Adrenal gland (tissue), 12 donors: ENCODE results near the gene TAAR8. TPM values are rescaled to one million over a fixed set of nuclear protein-coding genes. Genes with fewer than 3 reads are reported as not detected.

Experiments used
- DNase-seq, 7 donors: peaks; one replicate each; pipeline ENCODE4 v3.0.0-alpha.2; 2019 to 2020
- H3K27ac ChIP-seq, 5 donors: fragments of 200-600 bp; sonication (generic) in 4 of 5; 1 replicate in 3 of 5; 2 replicates in 2 of 5; pipeline versions ENCODE4 v1.5.1 to v1.8.0; 2016 to 2020; ENCODE audit warnings: mild to moderate bottlenecking in 1 of 5
- H3K27me3 ChIP-seq: fragments of 200-600 bp; 2 replicates; pipeline ENCODE4 v1.8.0; 2021
- H3K36me3 ChIP-seq, 2 donors: fragments of 200-600 bp; replicated peaks in 1 of 2; 1 replicate in 1 of 2; 2 replicates in 1 of 2; pipeline versions ENCODE4 v1.5.1 to v1.8.0; 2018 to 2022
- H3K4me1 ChIP-seq, 2 donors: fragments of 200-600 bp; replicated peaks in 1 of 2; 1 replicate in 1 of 2; 2 replicates in 1 of 2; pipeline versions ENCODE4 v1.5.1 to v1.8.0; 2018 to 2021
- H3K4me3 ChIP-seq, 4 donors: fragments of 200-600 bp; sonication (generic) in 3 of 4; one replicate each; pipeline ENCODE4 v1.5.1; 2016 to 2018
- H3K9me3 ChIP-seq, 3 donors: fragments of 200-600 bp; sonication (generic) in 1 of 3; replicated peaks in 1 of 3; 1 replicate in 2 of 3; 2 replicates in 1 of 3; pipeline versions ENCODE4 v1.5.1 to v1.8.0; 2016 to 2021
- CTCF ChIP-seq, 6 experiments: fragments of 450-650 bp in 4 of 6; fragments of 200-600 bp in 2 of 6; sonication (generic) in 1 of 6; IDR thresholded peaks; 1 replicate in 5 of 6; 2 replicates in 1 of 6; pipeline versions ENCODE4 v1.5.1 to v1.8.0; 2016 to 2021; ENCODE audit warnings: antibody characterized with exemption in 6 of 6, mild to moderate bottlenecking in 2 of 6, moderate library complexity in 1 of 6
- POLR2A ChIP-seq, 2 donors: fragments of 450-650 bp; IDR thresholded peaks; one replicate each; pipeline ENCODE4 v1.6.1; 2017; ENCODE audit warnings: antibody characterized with exemption in 2 of 2, mild to moderate bottlenecking in 2 of 2, moderate library complexity in 1 of 2
- WGBS, 4 donors: extraction: QIAGEN DNeasy Blood & Tissue Kit in 2 of 4; methylation state at CpG; one replicate each; pipeline versions ENCODE4 v1.1.5 to v1.1.7; 2013 to 2017; 5-methylcytosine and 5-hydroxymethylcytosine counted together
- intact Hi-C, 2 donors: fragments of 100-400 bp; cut with DNase I; formaldehyde crosslinking; loops; one replicate each; pipeline versions ENCODE4 v1.14.1 to v1.15.0; 2022 to 2023
- polyA plus RNA-seq, 3 donors: library from polyadenylated mRNA; stranded (reverse); fragments of 200-250 nt in 2 of 3; fragments of 350-450 nt in 1 of 3; fragmentation: Illumina TruSeq in 1 of 3; extraction: RNeasy Lipid Tissue Mini Kit (QIAGEN cat#74804) in 1 of 3; gene quantifications; one replicate each; pipeline ENCODE4 v1.2.3, GENCODE V29; 2013 to 2014
- total RNA-seq, 9 donors: library from RNA; depleted of rRNA in 4 of 9; stranded (reverse); fragments of >200 nt in 4 of 9; fragments of 120-200 nt in 1 of 9; fragmentation: NEBNext Ultra II Directional in 1 of 9; extraction: Animal tissue kit (Norgen Biotek cat#: 25700) in 1 of 9; gene quantifications; one replicate each; pipeline versions ENCODE4 v1.1.0 to v1.2.4, GENCODE V29; 2013 to 2023
- donor health status: healthy with polysubstance abuse.
- donor health status: Bipolar disorder and iron deficiency.
- donor health status: DM: yes; HTN: yes; CAD: no.
- donor health status: DM: no; HTN: no; CAD: no.
- donor health status: DM: no; HTN: no; CAD: no.
- donor health status: DM: yes; HTN: yes; CAD: no.

Gene TAAR8
- total and polyA plus RNA-seq, 12 donors: not detected

DNA sequence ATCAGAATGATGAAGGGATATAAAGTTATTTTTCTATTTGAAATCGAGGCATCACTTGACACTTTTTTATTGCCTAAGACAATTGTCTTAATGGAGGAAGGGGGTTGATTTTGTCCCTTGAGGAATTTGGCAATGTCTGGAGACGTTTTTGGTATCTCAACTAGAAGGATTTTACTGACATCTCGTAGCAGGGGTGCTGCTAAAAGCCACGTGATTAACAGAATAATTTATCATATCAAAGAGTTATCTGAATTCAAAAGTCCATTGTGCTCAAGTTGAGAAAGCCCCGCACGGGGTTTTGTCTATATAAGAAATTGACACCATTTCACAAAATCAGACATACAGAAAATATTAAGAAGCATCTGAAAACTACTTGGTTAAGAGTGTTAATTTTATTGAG is 16.1 kb downstream of the TAAR8 start:
- 52 to 58% (median 55%) methylated on average over 6 of the region's 6 CpGs for WGBS, 4 donors
- no peaks in the 10 kb centered on the region for H3K36me3 ChIP-seq
- no peak for DNase-seq
- H3K4me3 ChIP-seq: no peak overlapping the region
- intact Hi-C loops: no loop called here
- H3K27ac ChIP-seq: no peak overlapping the region
- H3K9me3 ChIP-seq: no peaks in the 10 kb centered on the region
- TF ChIP-seq CTCF (IDR thresholded peaks at IDR 0.05) (no peak), POLR2A (IDR thresholded peaks at IDR 0.05) (no peak)
- H3K4me1 ChIP-seq: no peaks in the 10 kb centered on the region
- H3K27me3 ChIP-seq: peaks cover 14% of the 10 kb centered on the region

GRCh38 chr6:132569170-132569569 is 16.7 kb downstream of the TAAR8 start:
- H3K27me3 ChIP-seq: peaks cover 14% of the 10 kb centered on the region
- intact Hi-C loops: no loop called here
- no peaks in the 10 kb centered on the region for H3K9me3 ChIP-seq
- WGBS, 4 donors: 37 to 50% (median 43%) methylated on average over 4 of the region's 4 CpGs
- no peaks in the 10 kb centered on the region for H3K4me1 ChIP-seq
- DNase-seq: no peak
- no peak for TF ChIP-seq CTCF (IDR thresholded peaks at IDR 0.05)
- no peak for TF ChIP-seq POLR2A (IDR thresholded peaks at IDR 0.05)
- H3K4me3 ChIP-seq: no peak overlapping the region
- H3K27ac ChIP-seq: no peak overlapping the region
- H3K36me3 ChIP-seq: no peaks in the 10 kb centered on the region

- H3K27me3 ChIP-seq: peaks cover 14% of the 10 kb centered on the region
- DNase-seq: no peak
- no peaks in the 10 kb centered on the region for H3K9me3 ChIP-seq
- no peaks in the 10 kb centered on the region for H3K4me1 ChIP-seq
- intact Hi-C loops: no loop called here
- H3K36me3 ChIP-seq: no peaks in the 10 kb centered on the region
- TF ChIP-seq CTCF (IDR thresholded peaks at IDR 0.05) (no peak), POLR2A (IDR thresholded peaks at IDR 0.05) (no peak)
- H3K4me3 ChIP-seq: no peak within 1 kb of the TSS
- no peak within 1 kb of the TSS for H3K27ac ChIP-seq
- 76 to 80% (median 77%) methylated on average over 15 of the region's 15 CpGs for WGBS, 4 donors
Observed at GRCh38 chr6:132570221-132570777, 17.8 kb downstream of the TAAR8 start, which contains the start of gene TAAR6. TAAR6 (plus strand) TSS chr6:132570322; CDS start chr6:132570322, 0 bp downstream.

GRCh38 chr6:132571774-132572173 is 19.3 kb downstream of the TAAR8 start:
- Histone ChIP-seq H3K9me3 (no peaks in the 10 kb centered on the region), H3K4me3 (no peak overlapping the region), H3K4me1 (no peaks in the 10 kb centered on the region), H3K27ac (no peak overlapping the region), H3K36me3 (no peaks in the 10 kb centered on the region), H3K27me3 (peaks cover 14% of the 10 kb centered on the region)
- intact Hi-C loops: no loop called here
- no peak for TF ChIP-seq CTCF (IDR thresholded peaks at IDR 0.05)
- TF ChIP-seq POLR2A (IDR thresholded peaks at IDR 0.05): no peak
- DNase-seq: no peak
